Omental fat pad (tissue), 4 donors: ENCODE measurements around the gene PRDM5. TPM values are rescaled to one million over a fixed set of nuclear protein-coding genes. Genes with fewer than 3 reads are reported as not detected.

Experiments
- ATAC-seq: fragments of 150-250 bp; one replicate; pipeline ENCODE4 v1.9.1; 2016; ENCODE audit warnings: mild to moderate bottlenecking, moderate library complexity; ENCODE audit not compliant: low FRiP score
- DNase-seq: peaks from one replicate; pipeline ENCODE4 v3.0.0-alpha.2; 2019; ENCODE audit warnings: low spot score
- CTCF ChIP-seq, 3 donors: fragments of 450-650 bp; IDR thresholded peaks; one replicate each; pipeline ENCODE4 v1.5.1; 2016 to 2017; ENCODE audit warnings: antibody characterized with exemption in 3 of 3, mild to moderate bottlenecking in 3 of 3, moderate library complexity in 2 of 3
- total RNA-seq, 4 donors: library from RNA; depleted of rRNA; stranded (reverse); fragments of >200 nt; gene quantifications; one replicate each; pipeline ENCODE4 v1.1.0, GENCODE V29; 2016

Gene PRDM5
- total RNA-seq, 4 donors from 2014 or later = 6.0 to 18.8 (median 12.0) TPM

- no peak for ATAC-seq
- no peak for DNase-seq
- TF ChIP-seq CTCF (IDR thresholded peaks at IDR 0.05) = no peak
Observed at GRCh38 chr4:120714417-120715010, 208.0 kb downstream of the PRDM5 start.

DNA sequence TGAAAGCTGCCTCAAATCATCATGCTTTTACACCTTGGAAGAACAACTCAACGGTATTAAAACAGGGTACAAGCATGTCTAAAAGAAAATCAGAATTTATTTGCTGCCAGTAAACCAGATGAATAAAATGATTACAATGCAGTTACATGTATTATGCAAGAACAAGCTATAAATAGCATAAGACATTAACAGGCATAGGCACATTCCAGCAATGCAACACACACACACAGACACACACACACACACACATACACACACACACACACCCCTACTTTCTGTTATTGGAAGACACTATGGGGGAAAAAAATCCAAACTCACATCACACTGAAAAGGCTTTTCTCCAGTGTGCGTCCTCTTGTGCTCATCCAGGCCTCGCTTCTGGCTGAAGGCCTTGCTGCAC, 212.5 kb downstream of the PRDM5 start:
- TF ChIP-seq CTCF (IDR thresholded peaks at IDR 0.05) = no peak
- ATAC-seq = no peak
- DNase-seq = no peak

DNA sequence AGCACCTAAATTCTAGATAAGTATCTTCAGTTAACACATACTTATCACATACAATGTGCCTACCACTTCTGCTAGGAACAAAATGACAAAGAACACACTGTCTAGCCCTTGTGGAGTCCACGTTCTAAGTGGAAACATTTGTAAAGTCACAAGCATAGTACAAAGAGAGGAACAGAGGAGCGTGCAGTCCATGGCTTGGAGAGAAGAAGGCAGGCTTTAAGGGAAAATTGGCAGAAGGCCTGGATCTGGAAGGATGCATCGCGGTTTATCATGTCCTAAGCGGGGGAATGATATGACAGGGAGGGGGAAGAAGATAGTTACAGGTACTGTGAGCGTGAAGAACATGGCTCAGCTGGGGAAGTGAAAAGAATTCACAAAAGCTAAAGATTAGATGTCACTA, 218.0 kb downstream of the PRDM5 start:
- TF ChIP-seq CTCF (IDR thresholded peaks at IDR 0.05) = no peak
- no peak for DNase-seq
- no peak for ATAC-seq

DNA sequence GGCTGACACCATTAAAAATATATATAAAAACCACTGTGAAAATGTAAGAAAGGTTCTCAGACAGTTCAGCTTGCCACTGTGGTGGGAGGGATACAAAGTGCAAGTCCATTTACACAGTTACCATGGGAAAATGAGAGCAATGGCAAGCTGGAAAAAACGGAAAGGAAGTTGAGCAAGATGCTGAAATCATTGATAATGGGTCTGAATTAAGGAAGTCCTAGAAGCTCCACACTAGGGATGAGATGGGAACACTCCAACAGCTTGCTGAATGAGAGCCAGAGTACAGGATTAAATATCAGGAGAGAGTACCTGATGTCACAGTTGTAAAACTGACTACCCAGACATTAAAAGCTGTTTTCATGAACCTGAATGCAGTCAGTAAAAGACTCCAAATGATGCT, 218.6 kb downstream of the PRDM5 start:
- TF ChIP-seq CTCF (IDR thresholded peaks at IDR 0.05) = no peak
- no peak for DNase-seq
- no peak for ATAC-seq

DNA sequence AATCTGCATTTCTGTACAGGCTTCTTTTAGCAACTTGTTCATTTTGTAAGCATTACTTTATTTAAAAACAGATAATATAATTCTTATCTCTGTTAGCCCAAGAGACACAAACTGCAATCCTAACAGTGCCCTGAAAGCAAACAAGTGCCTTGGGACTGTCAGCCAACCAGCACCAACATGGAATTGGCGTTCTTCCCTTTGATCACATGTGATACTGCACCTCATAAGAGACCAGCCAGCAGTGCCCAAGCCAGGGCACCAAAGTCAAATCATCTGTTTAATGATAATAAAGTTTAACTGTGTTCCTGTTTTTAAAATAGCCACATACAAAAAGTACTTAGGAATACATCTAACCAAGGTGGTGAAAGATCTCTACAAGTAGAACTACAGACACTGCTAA, 223.2 kb downstream of the PRDM5 start:
- DNase-seq = no peak
- ATAC-seq = no peak
- no peak for TF ChIP-seq CTCF (IDR thresholded peaks at IDR 0.05)

DNA sequence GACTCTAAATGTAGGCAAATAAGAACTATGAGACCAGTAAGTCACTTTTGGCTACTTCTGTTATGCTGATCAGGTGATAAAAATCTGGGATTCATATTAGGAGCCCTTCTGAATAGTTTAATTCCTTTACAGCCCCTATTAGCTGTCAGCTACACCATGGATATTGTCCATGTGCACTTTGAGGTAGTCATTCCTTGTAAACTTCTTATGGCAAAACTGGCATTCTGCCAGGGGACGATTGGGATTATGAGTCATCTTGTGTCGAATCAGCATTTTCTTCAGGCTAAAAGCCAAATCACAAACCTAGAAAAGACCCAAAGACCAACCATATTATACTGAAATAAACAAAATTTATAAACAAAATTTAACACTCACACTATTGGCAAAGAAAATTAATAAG, 227.6 kb downstream of the PRDM5 start:
- DNase-seq (peak; percentile 33), ATAC-seq (no peak)
- no peak for TF ChIP-seq CTCF (IDR thresholded peaks at IDR 0.05)

DNA sequence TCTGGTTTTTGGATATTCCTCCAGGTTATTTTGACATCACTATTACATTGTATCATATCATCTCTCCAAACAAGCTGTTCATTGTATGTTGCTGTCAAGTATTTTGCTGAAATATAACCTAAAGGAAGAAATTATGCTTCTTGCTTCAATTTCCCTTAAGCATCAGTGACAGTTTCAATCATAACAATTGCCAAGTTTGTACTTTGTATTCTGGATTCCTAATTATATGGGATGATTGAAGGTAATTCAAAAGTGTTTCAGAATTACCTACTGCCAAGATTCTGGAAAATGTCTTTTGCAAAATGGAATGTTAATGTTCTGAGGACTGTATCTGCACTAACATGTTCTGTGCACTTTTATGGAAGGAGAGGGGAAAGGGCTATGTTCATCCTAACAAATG, 228.7 kb downstream of the PRDM5 start:
- no peak for ATAC-seq
- DNase-seq = no peak
- TF ChIP-seq CTCF (IDR thresholded peaks at IDR 0.05) = no peak
